ENCODE measurements around the gene PRR36. TPM values are rescaled to one million over a fixed set of nuclear protein-coding genes. Genes with fewer than 3 reads are reported as not detected.

Gene PRR36
- total and polyA plus RNA-seq, 2 donors (not counting 1 experiment from before 2014, with no cell fraction given) = 0.01 TPM; not detected in 1

DNA sequence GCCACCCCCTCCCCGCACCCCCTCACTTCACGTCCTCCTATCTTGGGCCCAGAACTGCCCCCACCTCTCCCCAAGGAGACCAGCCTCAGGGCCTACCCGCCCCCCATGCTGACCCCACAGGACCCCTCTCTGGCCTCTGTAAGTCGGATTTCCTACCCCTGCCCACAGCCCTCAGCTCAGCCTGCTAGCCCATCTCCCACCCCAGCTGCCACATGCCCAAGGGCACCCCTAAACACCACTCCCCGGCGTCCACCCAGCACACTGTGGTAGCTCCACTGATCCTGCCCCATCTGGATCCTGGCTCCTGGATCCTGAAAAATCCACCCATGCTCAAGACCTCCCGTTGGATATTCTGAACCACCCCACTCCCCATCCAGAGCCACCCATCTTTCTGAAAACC is 43.4 kb downstream of the PRR36 start:
- no peaks in the 10 kb centered on the region for H3K27me3 Mint-ChIP-seq
- ChIA-PET POLR2A (interaction anchor here (0.6 to 0.8 kb wide), 4 partner anchors 13 to 644 kb away, joined by 3 to 14 read pairs (median 6); no protein-coding TSS in a partner anchor), CTCF (interaction anchor here (0.7 to 1.4 kb wide), 3 partner anchors 16 to 38 kb away, joined by 3 to 4 read pairs (median 3); no protein-coding TSS in a partner anchor)
- no peaks in the 10 kb centered on the region for H3K36me3 ChIP-seq (replicated peaks in 1 of 2; ENCODE audit: control extremely low read depth in 1 of 2, control insufficient read depth in 1 of 2, extremely low read depth in 1 of 2, insufficient read depth in 2 of 2, low read length in 1 of 2)
- peak overlapping the region; percentile 79 for H3K4me2 ChIP-seq (replicated peaks; ENCODE audit: low read depth, low read length, poor library complexity, severe bottlenecking)
- no peak for ATAC-seq (ENCODE audit: low read depth)
- H3K27ac ChIP-seq (ENCODE audit: low read length in 2 of 2) = no peak overlapping the region
- no peak overlapping the region for H3K27ac Mint-ChIP-seq
- TF ChIP-seq EZH2 (IDR thresholded peaks at IDR 0.05; ENCODE audit: borderline replicate concordance, insufficient read depth, low read depth, low read length, poor library complexity, severe bottlenecking) = no peak
- no peak for TF ChIP-seq CTCF (IDR thresholded peaks at IDR 0.05)
- H2AFZ ChIP-seq (ENCODE audit: insufficient read depth, low read depth, low read length, poor library complexity, severe bottlenecking) = no peak overlapping the region
- H3K9me3 Mint-ChIP-seq (ENCODE audit: insufficient read depth) = no peaks in the 10 kb centered on the region
- H3K27me3 ChIP-seq (replicated peaks in 1 of 4; ENCODE audit: control extremely low read depth in 1 of 4, control insufficient read depth in 3 of 4, insufficient read depth in 4 of 4, low read length in 3 of 4) = no peaks in the 10 kb centered on the region
- peak overlapping the region in 3 of 5 experiments; percentile 54 to 64 (median 56) for H3K4me3 ChIP-seq (ENCODE audit: control extremely low read depth in 1 of 5, extremely low read depth in 1 of 5, insufficient read depth in 1 of 5, low read depth in 2 of 5, low read length in 4 of 5)
- H3K79me2 ChIP-seq (ENCODE audit: control insufficient read depth, insufficient read depth, low read length) = peaks cover 28% of the 10 kb centered on the region
- intact Hi-C loops (cut with micrococcal nuclease) = no loop called here
- peaks cover 8 to 15% of the 10 kb centered on the region in 2 donors for H3K4me1 ChIP-seq (ENCODE audit: control insufficient read depth in 2 of 2, insufficient read depth in 2 of 2, low read length in 2 of 2)
- peak overlapping the region; percentile 80 for H3K4me3 Mint-ChIP-seq
- H3K9ac ChIP-seq (ENCODE audit: low read length) = peak overlapping the region; percentile 66
- no peaks in the 10 kb centered on the region for H4K20me1 ChIP-seq (ENCODE audit: control insufficient read depth, insufficient read depth, low read length, poor library complexity, severe bottlenecking)
- WGBS (ENCODE audit: insufficient coverage) = 62% methylated on average over 6 of the region's 7 CpGs
- DNase-seq = peak; percentile 34
- peaks cover 0 to 3% (median 0%) of the 10 kb centered on the region in 3 donors for H3K9me3 ChIP-seq (ENCODE audit: control extremely low read depth in 1 of 3, control insufficient read depth in 2 of 3, insufficient read depth in 1 of 3, low read length in 2 of 3)
- H3K4me1 Mint-ChIP-seq = peaks cover 24% of the 10 kb centered on the region

GRCh38 chr19:7830272-7830771 is 43.9 kb downstream of the PRR36 start:
- TF ChIP-seq EZH2 (IDR thresholded peaks at IDR 0.05; ENCODE audit: borderline replicate concordance, insufficient read depth, low read depth, low read length, poor library complexity, severe bottlenecking) (no peak), CTCF (IDR thresholded peaks at IDR 0.05) (no peak)
- peaks cover 8 to 15% of the 10 kb centered on the region in 2 donors for H3K4me1 ChIP-seq (ENCODE audit: control insufficient read depth in 2 of 2, insufficient read depth in 2 of 2, low read length in 2 of 2)
- intact Hi-C loops (cut with micrococcal nuclease) = no loop called here
- peaks cover 0 to 3% (median 0%) of the 10 kb centered on the region in 3 donors for H3K9me3 ChIP-seq (ENCODE audit: control extremely low read depth in 1 of 3, control insufficient read depth in 2 of 3, insufficient read depth in 1 of 3, low read length in 2 of 3)
- no peak for DNase-seq
- no peaks in the 10 kb centered on the region for H4K20me1 ChIP-seq (ENCODE audit: control insufficient read depth, insufficient read depth, low read length, poor library complexity, severe bottlenecking)
- H3K4me3 Mint-ChIP-seq = peak overlapping the region; percentile 80
- no peaks in the 10 kb centered on the region for H3K36me3 ChIP-seq (replicated peaks in 1 of 2; ENCODE audit: control extremely low read depth in 1 of 2, control insufficient read depth in 1 of 2, extremely low read depth in 1 of 2, insufficient read depth in 2 of 2, low read length in 1 of 2)
- H3K4me2 ChIP-seq (replicated peaks; ENCODE audit: low read depth, low read length, poor library complexity, severe bottlenecking) = peak overlapping the region; percentile 79
- POLR2A ChIA-PET = interaction anchor here (0.7 to 0.8 kb wide), 3 partner anchors 13 to 643 kb away, joined by 3 to 14 read pairs (median 4); no protein-coding TSS in a partner anchor
- no peaks in the 10 kb centered on the region for H3K27me3 Mint-ChIP-seq
- H3K27me3 ChIP-seq (replicated peaks in 1 of 4; ENCODE audit: control extremely low read depth in 1 of 4, control insufficient read depth in 3 of 4, insufficient read depth in 4 of 4, low read length in 3 of 4) = no peaks in the 10 kb centered on the region
- peaks cover 24% of the 10 kb centered on the region for H3K4me1 Mint-ChIP-seq
- H3K9ac ChIP-seq (ENCODE audit: low read length) = peak overlapping the region; percentile 66
- WGBS (ENCODE audit: insufficient coverage) = under 1% methylated on average over 50 of the region's 53 CpGs
- no peak overlapping the region for H3K27ac Mint-ChIP-seq
- H3K4me3 ChIP-seq (ENCODE audit: control extremely low read depth in 1 of 5, extremely low read depth in 1 of 5, insufficient read depth in 1 of 5, low read depth in 2 of 5, low read length in 4 of 5) = peak overlapping the region in 4 of 5 experiments; percentile 39 to 64 (median 55)
- peaks cover 28% of the 10 kb centered on the region for H3K79me2 ChIP-seq (ENCODE audit: control insufficient read depth, insufficient read depth, low read length)
- H3K27ac ChIP-seq (ENCODE audit: low read length in 2 of 2) = no peak overlapping the region
- CTCF ChIA-PET = interaction anchor here (1.0 to 1.4 kb wide), 2 partner anchors 15 to 30 kb away, joined by 3 to 4 read pairs; no protein-coding TSS in a partner anchor
- ATAC-seq (ENCODE audit: low read depth) = no peak
- peak overlapping the region; percentile 68 for H2AFZ ChIP-seq (ENCODE audit: insufficient read depth, low read depth, low read length, poor library complexity, severe bottlenecking)
- H3K9me3 Mint-ChIP-seq (ENCODE audit: insufficient read depth) = no peaks in the 10 kb centered on the region
